Adipose tissue (tissue), 3 donors: Measurements from ENCODE around the gene TMCO1. TPM values are rescaled to one million over a fixed set of nuclear protein-coding genes. Genes with fewer than 3 reads are reported as not detected.
"Not testable (repeated sequence)": the region's sequence is repeated elsewhere in the genome, so short reads cannot be mapped to it uniquely, and the experiment has no call there.

Experiments used
- H3K27ac ChIP-seq: one replicate; pipeline ENCODE4 v1.5.1; 2013; ENCODE audit warnings: low read depth, low read length
- WGBS, 3 donors: extraction: QIAGEN DNeasy Blood & Tissue Kit; methylation state at CpG; one replicate each; pipeline ENCODE4 v1.1.7; 2013; 5-methylcytosine and 5-hydroxymethylcytosine counted together
- polyA plus RNA-seq, 3 donors: library from polyadenylated mRNA; stranded (reverse); fragments of 200-250 nt; gene quantifications; one replicate each; pipeline ENCODE4 v1.2.3, GENCODE V29; 2013
- donor health status: healthy with polysubstance abuse.
- donor health status: Bipolar disorder and iron deficiency.
- donor health status: healthy.

TMCO1 gene
- polyA plus RNA-seq, 3 donors: 41.8 to 58.3 (median 44.6) TPM

DNA sequence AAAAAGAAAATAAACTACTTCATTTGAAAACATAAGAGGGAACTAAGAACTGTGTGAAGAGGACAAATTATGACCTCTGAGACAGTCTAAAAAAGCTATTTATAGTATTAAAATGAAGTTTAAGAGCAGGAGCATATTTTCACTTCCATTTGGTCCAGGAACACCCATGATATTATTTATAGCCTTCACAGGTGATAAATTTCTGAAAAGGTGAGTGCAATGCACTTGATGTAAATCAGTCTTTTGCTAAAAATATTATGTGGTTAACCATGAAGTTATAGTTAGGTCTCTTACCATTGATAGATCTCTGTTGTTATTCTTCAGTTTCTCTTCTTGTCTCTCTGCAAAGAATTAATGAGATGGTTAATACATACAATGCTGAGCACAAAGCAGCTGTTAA lies 14.7 kb downstream of the TMCO1 start:
- H3K27ac ChIP-seq: no peak overlapping the region

GRCh38 chr1:165748550-165748949 lies 20.1 kb downstream of the TMCO1 start:
- no peak overlapping the region for H3K27ac ChIP-seq
- WGBS, 3 donors: 93 to 98% (median 95%) methylated on average over 1 of the region's 1 CpG

- no peak overlapping the region for H3K27ac ChIP-seq
- 80 to 94% (median 93%) methylated on average over 9 of the region's 9 CpGs for WGBS, 3 donors
Observed at GRCh38 chr1:165747632-165748447, 20.8 kb downstream of the TMCO1 start.

GRCh38 chr1:165744913-165745312 lies 23.8 kb downstream of the TMCO1 start:
- WGBS, 3 donors: 97 to 100% (median 98%) methylated on average over 1 of the region's 1 CpG
- H3K27ac ChIP-seq: not testable (repeated sequence)

DNA sequence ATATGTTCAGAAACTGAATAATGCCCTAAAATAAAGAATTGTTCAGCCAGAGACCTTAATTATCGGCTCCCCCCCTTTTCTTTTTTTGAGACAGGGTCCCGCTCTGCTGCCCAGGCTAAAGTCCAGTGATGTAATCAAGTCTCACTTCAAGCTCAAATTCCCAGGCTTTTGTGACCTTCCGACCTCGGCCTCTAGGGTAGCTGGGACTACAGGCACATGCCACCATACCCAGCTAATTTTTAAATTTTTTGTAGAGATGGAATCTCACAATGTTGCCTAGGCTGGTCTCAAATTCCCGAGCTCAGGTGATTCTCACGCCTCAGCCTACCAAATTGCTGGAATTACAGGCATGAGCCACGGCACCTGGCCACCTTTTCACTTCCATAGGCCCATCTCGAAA lies 26.5 kb downstream of the TMCO1 start:
- no peak overlapping the region for H3K27ac ChIP-seq
- 86 to 97% (median 95%) methylated on average over 8 of the region's 8 CpGs for WGBS, 3 donors

DNA sequence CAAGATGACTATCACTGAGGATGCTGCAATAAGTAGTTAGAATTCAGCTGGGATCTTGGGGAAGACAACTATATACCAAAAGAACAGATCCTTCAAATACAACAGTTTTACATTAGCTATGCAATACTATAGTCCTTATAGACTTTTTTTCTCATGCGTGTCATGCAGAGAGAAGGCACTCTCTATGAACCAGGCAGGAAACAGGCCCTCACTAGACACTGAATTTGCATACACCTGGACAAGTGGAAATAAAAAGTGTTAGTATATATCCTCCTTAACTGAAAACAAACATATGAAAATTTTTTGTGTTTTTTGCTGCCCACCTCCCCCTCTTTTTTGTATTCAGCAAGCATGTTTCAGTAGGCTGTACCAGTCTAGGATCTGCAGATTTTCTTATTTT lies 29.9 kb downstream of the TMCO1 start:
- no peak overlapping the region for H3K27ac ChIP-seq
- 91 to 97% (median 94%) methylated on average over 1 of the region's 1 CpG for WGBS, 3 donors

GRCh38 chr1:165737196-165737595 lies 31.5 kb downstream of the TMCO1 start:
- no peak overlapping the region for H3K27ac ChIP-seq

DNA sequence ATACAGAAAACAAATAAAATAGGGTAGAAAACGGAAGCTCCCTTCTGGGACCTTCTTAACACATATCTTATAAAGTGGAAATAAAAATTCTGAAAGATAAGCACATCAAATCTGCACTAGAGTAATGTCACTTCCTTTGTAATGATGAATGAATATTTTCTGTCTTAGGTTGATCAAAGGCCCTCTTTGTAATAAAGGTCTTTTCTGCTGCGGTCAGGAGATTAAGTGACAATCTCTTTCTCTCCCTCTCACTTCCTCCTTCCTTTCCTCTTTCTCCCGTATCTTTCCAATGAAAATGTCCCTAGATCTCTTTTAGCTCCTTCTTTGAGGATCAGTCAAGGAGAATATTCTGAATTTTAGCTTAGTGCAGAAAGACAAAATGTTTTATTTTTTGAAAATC lies 33.8 kb downstream of the TMCO1 start:
- no peak overlapping the region for H3K27ac ChIP-seq
- WGBS, 3 donors: 88 to 93% (median 92%) methylated on average over 3 of the region's 3 CpGs

GRCh38 chr1:165726841-165727240 lies 41.8 kb downstream of the TMCO1 start:
- no peak overlapping the region for H3K27ac ChIP-seq
- WGBS, 3 donors: 96 to 97% (median 97%) methylated on average over 2 of the region's 2 CpGs

DNA sequence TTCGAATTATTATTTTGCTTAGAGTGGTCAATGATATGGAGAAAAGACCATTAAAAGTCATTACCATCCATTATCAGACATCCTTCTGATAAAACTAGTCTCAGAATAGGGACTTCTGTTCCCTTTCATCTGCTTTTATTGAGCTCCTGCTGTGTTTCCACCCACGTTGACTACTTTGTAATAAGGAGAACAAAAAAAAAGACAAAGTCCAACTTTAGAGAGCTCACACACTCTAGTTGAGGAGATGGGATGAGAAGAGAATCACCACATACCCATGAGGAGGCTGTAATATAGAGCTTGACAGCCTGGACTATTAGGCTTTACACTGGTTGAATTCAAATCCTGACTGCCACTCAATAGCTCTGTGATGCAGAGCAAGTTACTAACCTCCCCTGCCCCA lies 42.5 kb downstream of the TMCO1 start:
- H3K27ac ChIP-seq: no peak overlapping the region
- 91 to 97% (median 92%) methylated on average over 2 of the region's 2 CpGs for WGBS, 3 donors

DNA sequence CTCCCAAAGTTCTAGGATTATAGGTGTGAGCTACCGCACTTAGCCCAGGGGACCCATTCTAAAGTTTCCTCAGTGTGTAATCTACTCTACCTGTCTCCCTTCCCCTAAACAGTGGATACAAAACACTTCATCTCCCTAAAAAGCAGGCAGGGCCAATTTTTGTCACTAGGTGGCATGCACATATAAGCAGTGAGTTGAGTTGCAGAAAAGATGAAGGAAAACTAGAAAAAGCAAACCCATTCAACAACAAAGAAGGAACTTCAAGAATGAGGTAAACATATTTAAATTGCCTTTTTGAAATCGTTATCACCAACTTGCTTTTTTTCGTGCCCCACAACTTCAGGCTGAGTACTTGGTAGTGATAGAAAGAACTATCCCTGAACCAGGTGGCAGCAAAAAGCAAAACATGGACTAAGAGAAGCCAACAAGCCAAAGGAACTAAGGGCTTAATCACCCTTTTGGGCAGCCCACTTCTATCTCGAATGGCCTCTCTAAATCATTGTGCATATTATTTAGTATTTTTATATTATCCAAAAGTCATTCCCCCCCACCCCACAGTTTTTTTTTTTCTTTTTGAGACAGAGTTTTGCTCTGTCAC lies 50.7 kb downstream of the TMCO1 start:
- 12 to 22% (median 22%) methylated on average over 4 of the region's 4 CpGs for WGBS, 3 donors
- H3K27ac ChIP-seq: no peak overlapping the region

DNA sequence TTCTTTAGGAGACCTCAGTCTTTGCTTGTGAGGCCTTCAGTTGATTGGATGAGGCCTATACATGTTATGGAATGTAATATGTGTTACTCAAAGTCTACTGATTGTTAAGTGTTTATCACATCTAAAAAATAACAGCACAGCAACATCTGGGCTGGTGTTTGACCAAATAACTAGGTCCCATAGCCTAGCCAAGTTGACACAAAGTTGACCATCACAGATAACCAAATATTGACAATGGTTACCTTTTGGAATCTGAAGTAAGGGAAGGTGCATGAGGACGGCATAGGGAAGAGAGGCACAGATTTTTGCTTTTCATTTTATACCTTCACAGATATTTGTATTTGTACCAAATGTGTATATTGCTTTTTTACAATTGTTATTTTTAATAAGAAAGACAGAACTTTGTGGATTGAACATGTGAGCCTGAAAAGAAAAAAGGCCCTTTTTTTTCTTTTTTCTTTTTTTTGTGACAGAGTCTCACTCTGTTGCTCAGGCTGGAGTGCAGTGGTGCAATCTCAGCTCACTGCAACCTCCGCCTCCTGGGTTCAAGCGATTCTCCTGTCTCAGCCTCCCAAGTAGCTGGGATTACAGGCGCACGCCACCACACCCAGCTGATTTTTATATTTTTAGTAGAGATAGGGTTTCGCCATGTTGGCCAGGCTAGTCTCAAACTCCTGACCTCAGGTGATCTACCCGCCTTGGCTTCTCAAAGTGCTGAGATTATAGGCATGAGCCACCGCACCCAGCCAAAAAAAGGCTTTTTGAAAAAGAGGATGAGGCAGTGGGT lies 52.2 kb downstream of the TMCO1 start:
- H3K27ac ChIP-seq: not testable (repeated sequence)
- 87 to 96% (median 93%) methylated on average over 8 of the region's 8 CpGs for WGBS, 3 donors

DNA sequence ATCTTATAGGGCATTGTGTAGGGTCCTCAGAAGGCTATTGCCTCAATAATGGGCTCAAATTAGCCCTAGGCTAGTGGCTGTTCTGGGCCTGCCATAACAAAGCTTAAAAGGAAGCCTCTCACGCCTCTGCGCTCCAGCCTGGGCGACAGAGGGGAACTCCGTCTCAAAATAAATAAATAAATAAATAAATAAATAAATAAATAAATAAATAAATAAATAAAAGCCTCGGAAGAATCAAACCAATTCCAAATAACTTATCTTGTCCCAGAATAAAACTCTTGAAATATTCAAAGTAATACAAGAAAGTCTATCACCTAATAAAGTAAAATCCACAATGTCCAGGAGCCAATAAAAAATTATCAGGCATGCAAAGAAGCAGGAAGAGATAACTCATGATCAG lies 55.9 kb downstream of the TMCO1 start:
- 88 to 94% (median 93%) methylated on average over 5 of the region's 5 CpGs for whole genome bisulfite sequencing, 3 donors
- no peak overlapping the region for H3K27ac ChIP-seq

GRCh38 chr1:165707984-165708706 lies 60.5 kb downstream of the TMCO1 start:
- WGBS, 3 donors: 78 to 83% (median 81%) methylated on average over 11 of the region's 11 CpGs
- H3K27ac ChIP-seq: no peak overlapping the region

GRCh38 chr1:165703648-165704047 lies 65.0 kb downstream of the TMCO1 start:
- no peak overlapping the region for H3K27ac ChIP-seq
- WGBS, 3 donors: 83 to 91% (median 89%) methylated on average over 2 of the region's 2 CpGs

- WGBS, 3 donors: 72 to 100% (median 79%) methylated on average over 5 to 7 of the region's 7 CpGs
- H3K27ac ChIP-seq: not testable (repeated sequence)
Observed at GRCh38 chr1:165701922-165702321, 66.7 kb downstream of the TMCO1 start.

GRCh38 chr1:165699577-165699976 lies 69.1 kb downstream of the TMCO1 start:
- H3K27ac ChIP-seq: no peak overlapping the region
- WGBS, 3 donors: 72 to 88% (median 86%) methylated on average over 3 of the region's 3 CpGs

GRCh38 chr1:165698761-165699052 lies 70.0 kb downstream of the TMCO1 start:
- H3K27ac ChIP-seq: no peak overlapping the region
- WGBS, 3 donors: 0 to 2% (median 0%) methylated on average over 7 of the region's 7 CpGs
